ENCODE measurements around the gene GANAB.

GRCh38 chr11:62604460-62605120 is 41.8 kb downstream of the GANAB start:
- TF ChIP-seq, protein P1, sequence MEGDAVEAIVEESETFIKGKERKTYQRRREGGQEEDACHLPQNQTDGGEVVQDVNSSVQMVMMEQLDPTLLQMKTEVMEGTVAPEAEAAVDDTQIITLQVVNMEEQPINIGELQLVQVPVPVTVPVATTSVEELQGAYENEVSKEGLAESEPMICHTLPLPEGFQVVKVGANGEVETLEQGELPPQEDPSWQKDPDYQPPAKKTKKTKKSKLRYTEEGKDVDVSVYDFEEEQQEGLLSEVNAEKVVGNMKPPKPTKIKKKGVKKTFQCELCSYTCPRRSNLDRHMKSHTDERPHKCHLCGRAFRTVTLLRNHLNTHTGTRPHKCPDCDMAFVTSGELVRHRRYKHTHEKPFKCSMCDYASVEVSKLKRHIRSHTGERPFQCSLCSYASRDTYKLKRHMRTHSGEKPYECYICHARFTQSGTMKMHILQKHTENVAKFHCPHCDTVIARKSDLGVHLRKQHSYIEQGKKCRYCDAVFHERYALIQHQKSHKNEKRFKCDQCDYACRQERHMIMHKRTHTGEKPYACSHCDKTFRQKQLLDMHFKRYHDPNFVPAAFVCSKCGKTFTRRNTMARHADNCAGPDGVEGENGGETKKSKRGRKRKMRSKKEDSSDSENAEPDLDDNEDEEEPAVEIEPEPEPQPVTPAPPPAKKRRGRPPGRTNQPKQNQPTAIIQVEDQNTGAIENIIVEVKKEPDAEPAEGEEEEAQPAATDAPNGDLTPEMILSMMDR (IDR thresholded peaks at IDR 0.05; ENCODE audit: insufficient read depth, low read depth, low read length): no peak
- no peak for TF ChIP-seq EZH2 (IDR thresholded peaks at IDR 0.05; ENCODE audit: insufficient read depth, low read length)
